K562 (cell line): ENCODE results near the gene SHISA7. TPM values are rescaled to one million over a fixed set of nuclear protein-coding genes. Genes with fewer than 3 reads are reported as not detected.

ENCODE experiments used
- DNMT1 ChIP-seq: fragments of 450-650 bp; IDR thresholded peaks from 2 replicates; pipeline ENCODE4 v1.6.1; 2016; ENCODE audit warnings: antibody characterized with exemption, mild to moderate bottlenecking
- ESRRB ChIP-seq: fragments of 250-450 bp; sonication (Bioruptor Pico); IDR thresholded peaks from 2 replicates; pipeline ENCODE4 v1.5.0; 2020; ENCODE audit warnings: mild to moderate bottlenecking, moderate library complexity, borderline replicate concordance
- ETV6 ChIP-seq, 3 experiments: fragments of 150-350 bp in 1 of 3; sonication (generic) in 1 of 3; formaldehyde crosslinking in 1 of 3; IDR thresholded peaks; 2 replicates each; pipeline versions ENCODE4 v1.6.1 to v1.8.0; 2014 to 2022; ENCODE audit warnings: borderline replicate concordance in 2 of 3, low read depth in 2 of 3, antibody characterized with exemption in 1 of 3, low read length in 1 of 3, mild to moderate bottlenecking in 1 of 3, missing genetic modification reagents in 1 of 3
- PTTG1 ChIP-seq: fragments of 450-650 bp; IDR thresholded peaks from 2 replicates; pipeline ENCODE4 v1.6.1; 2016; ENCODE audit warnings: low read depth, mild to moderate bottlenecking, missing genetic modification characterization, missing compliant biosample characterization
- ZNF444 ChIP-seq: fragments of 250-450 bp; sonication (Bioruptor Pico); IDR thresholded peaks from 2 replicates; pipeline ENCODE4 v1.4.0; 2020; ENCODE audit warnings: mild to moderate bottlenecking, moderate library complexity
- ZNF583 ChIP-seq: fragments of 250-450 bp; sonication (Bioruptor Pico); IDR thresholded peaks from 2 replicates; pipeline ENCODE4 v1.4.0; 2020
- polyA plus RNA-seq, 8 experiments: library from polyadenylated mRNA; depleted of rRNA in 4 of 8; stranded (reverse) in 5 of 8; unstranded in 3 of 8; fragments of >200 nt; fragmentation: Nextera tagmentation in 2 of 8; fragmentation: Illumina TruSeq in 1 of 8; extraction: Ambion mirVana in 2 of 8; extraction: Trizol in 1 of 8; gene quantifications; 2 replicates each; pipeline versions ENCODE4 v1.2.1 to v1.2.3, GENCODE V29; 2011 to 2014; ENCODE audit warnings: inconsistent platforms in 1 of 8, missing spikeins in 1 of 8
- total RNA-seq, 7 experiments: library from RNA; depleted of rRNA in 6 of 7; stranded (reverse); fragments of >200 nt in 6 of 7; fragmentation: Illumina TruSeq in 2 of 7; extraction: Trizol in 2 of 7; gene quantifications; 2 replicates each; pipeline versions ENCODE4 v1.2.1 to v1.2.3, GENCODE V29; 2011 to 2021; ENCODE audit warnings: low replicate concordance in 1 of 7
- TF ChIP-seq, protein P1 (sequence below): fragments of 450-650 bp; IDR thresholded peaks from 2 replicates; pipeline ENCODE4 v1.6.1; 2016; ENCODE audit warnings: mild to moderate bottlenecking
- TF ChIP-seq, protein P2 (sequence below): sonication (generic); IDR thresholded peaks from 2 replicates; pipeline ENCODE4 v1.6.1; 2016
- TF ChIP-seq, protein P3 (sequence below): IDR thresholded peaks from 2 replicates; pipeline ENCODE4 v1.6.1; 2011; ENCODE audit not compliant: insufficient read length; ENCODE audit errors: extremely low read depth
- TF ChIP-seq, protein P4 (sequence below): fragments of 450-650 bp; IDR thresholded peaks from 2 replicates; pipeline ENCODE4 v1.6.1; 2018; ENCODE audit not compliant: partially characterized antibody
- TF ChIP-seq, protein P5 (sequence below): fragments of 250-450 bp; sonication (Bioruptor Pico); IDR thresholded peaks from 2 replicates; pipeline ENCODE4 v1.9.0; 2021; ENCODE audit warnings: mild to moderate bottlenecking, inconsistent platforms
- TF ChIP-seq, protein P6 (sequence below): fragments of 450-650 bp; IDR thresholded peaks from 2 replicates; pipeline ENCODE4 v1.6.1; 2016; ENCODE audit warnings: borderline replicate concordance

SHISA7 gene
- total and polyA plus RNA-seq, 9 of the 15 experiments (the other 6 are each of a cell fraction or from before 2014, with no cell fraction given), result 0.01 to 0.40 (median 0.07) TPM

DNA sequence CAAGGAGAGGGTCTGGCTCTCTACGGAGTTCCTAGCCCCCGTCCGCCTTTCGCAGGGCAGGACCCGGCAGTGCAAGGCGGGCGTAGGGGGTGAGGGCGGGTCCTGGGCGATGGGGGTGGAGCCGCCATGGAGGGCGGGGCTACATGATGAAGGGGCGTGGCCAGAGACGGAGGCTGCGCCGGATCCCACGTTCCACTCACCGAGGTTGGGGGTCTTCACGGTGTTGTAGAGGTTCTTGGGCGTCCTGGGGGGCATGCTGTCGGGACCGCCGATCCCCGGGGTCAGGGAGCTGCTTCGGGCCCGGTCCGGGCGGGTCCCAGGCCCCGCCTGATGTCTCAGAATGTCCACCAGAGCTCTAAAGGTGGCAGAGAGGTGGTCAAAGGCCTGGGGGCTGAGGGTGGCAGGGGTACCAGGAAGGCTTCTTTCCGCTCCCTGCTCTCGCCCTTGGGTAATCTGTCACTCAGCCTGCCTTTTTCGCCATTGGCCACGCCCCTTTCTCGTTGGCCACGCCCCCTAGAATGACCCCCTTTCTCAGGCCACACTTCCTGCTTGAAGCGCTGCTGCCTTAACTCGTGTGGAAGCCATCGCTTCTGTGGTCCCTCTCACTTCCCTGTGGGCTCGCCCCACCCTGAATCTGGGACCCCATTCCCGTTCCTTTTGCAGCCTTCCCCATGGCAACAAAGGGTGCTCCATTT is 2.5 kb downstream of the SHISA7 start (continued):
- TF ChIP-seq ZNF444 (CRISPR knock-in tag), result no peak
- TF ChIP-seq ESRRB (CRISPR knock-in tag), result no peak
- TF ChIP-seq PTTG1 (tag), result no peak
- no peak for TF ChIP-seq DNMT1
- TF ChIP-seq, protein P1, sequence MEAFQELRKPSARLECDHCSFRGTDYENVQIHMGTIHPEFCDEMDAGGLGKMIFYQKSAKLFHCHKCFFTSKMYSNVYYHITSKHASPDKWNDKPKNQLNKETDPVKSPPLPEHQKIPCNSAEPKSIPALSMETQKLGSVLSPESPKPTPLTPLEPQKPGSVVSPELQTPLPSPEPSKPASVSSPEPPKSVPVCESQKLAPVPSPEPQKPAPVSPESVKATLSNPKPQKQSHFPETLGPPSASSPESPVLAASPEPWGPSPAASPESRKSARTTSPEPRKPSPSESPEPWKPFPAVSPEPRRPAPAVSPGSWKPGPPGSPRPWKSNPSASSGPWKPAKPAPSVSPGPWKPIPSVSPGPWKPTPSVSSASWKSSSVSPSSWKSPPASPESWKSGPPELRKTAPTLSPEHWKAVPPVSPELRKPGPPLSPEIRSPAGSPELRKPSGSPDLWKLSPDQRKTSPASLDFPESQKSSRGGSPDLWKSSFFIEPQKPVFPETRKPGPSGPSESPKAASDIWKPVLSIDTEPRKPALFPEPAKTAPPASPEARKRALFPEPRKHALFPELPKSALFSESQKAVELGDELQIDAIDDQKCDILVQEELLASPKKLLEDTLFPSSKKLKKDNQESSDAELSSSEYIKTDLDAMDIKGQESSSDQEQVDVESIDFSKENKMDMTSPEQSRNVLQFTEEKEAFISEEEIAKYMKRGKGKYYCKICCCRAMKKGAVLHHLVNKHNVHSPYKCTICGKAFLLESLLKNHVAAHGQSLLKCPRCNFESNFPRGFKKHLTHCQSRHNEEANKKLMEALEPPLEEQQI, result no peak
- TF ChIP-seq, protein P2, sequence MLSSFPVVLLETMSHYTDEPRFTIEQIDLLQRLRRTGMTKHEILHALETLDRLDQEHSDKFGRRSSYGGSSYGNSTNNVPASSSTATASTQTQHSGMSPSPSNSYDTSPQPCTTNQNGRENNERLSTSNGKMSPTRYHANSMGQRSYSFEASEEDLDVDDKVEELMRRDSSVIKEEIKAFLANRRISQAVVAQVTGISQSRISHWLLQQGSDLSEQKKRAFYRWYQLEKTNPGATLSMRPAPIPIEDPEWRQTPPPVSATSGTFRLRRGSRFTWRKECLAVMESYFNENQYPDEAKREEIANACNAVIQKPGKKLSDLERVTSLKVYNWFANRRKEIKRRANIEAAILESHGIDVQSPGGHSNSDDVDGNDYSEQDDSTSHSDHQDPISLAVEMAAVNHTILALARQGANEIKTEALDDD, result no peak
- TF ChIP-seq, protein P3, sequence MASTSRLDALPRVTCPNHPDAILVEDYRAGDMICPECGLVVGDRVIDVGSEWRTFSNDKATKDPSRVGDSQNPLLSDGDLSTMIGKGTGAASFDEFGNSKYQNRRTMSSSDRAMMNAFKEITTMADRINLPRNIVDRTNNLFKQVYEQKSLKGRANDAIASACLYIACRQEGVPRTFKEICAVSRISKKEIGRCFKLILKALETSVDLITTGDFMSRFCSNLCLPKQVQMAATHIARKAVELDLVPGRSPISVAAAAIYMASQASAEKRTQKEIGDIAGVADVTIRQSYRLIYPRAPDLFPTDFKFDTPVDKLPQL, result no peak
- TF ChIP-seq, protein P4, sequence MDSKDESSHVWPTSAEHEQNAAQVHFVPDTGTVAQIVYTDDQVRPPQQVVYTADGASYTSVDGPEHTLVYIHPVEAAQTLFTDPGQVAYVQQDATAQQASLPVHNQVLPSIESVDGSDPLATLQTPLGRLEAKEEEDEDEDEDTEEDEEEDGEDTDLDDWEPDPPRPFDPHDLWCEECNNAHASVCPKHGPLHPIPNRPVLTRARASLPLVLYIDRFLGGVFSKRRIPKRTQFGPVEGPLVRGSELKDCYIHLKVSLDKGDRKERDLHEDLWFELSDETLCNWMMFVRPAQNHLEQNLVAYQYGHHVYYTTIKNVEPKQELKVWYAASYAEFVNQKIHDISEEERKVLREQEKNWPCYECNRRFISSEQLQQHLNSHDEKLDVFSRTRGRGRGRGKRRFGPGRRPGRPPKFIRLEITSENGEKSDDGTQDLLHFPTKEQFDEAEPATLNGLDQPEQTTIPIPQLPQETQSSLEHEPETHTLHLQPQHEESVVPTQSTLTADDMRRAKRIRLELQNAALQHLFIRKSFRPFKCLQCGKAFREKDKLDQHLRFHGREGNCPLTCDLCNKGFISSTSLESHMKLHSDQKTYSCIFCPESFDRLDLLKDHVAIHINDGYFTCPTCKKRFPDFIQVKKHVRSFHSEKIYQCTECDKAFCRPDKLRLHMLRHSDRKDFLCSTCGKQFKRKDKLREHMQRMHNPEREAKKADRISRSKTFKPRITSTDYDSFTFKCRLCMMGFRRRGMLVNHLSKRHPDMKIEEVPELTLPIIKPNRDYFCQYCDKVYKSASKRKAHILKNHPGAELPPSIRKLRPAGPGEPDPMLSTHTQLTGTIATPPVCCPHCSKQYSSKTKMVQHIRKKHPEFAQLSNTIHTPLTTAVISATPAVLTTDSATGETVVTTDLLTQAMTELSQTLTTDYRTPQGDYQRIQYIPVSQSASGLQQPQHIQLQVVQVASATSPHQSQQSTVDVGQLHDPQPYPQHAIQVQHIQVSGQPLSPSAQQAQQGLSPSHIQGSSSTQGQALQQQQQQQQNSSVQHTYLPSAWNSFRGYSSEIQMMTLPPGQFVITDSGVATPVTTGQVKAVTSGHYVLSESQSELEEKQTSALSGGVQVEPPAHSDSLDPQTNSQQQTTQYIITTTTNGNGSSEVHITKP, result no peak
- TF ChIP-seq, protein P5, sequence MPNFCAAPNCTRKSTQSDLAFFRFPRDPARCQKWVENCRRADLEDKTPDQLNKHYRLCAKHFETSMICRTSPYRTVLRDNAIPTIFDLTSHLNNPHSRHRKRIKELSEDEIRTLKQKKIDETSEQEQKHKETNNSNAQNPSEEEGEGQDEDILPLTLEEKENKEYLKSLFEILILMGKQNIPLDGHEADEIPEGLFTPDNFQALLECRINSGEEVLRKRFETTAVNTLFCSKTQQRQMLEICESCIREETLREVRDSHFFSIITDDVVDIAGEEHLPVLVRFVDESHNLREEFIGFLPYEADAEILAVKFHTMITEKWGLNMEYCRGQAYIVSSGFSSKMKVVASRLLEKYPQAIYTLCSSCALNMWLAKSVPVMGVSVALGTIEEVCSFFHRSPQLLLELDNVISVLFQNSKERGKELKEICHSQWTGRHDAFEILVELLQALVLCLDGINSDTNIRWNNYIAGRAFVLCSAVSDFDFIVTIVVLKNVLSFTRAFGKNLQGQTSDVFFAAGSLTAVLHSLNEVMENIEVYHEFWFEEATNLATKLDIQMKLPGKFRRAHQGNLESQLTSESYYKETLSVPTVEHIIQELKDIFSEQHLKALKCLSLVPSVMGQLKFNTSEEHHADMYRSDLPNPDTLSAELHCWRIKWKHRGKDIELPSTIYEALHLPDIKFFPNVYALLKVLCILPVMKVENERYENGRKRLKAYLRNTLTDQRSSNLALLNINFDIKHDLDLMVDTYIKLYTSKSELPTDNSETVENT (CRISPR knock-in tag), result no peak
- TF ChIP-seq, protein P6, sequence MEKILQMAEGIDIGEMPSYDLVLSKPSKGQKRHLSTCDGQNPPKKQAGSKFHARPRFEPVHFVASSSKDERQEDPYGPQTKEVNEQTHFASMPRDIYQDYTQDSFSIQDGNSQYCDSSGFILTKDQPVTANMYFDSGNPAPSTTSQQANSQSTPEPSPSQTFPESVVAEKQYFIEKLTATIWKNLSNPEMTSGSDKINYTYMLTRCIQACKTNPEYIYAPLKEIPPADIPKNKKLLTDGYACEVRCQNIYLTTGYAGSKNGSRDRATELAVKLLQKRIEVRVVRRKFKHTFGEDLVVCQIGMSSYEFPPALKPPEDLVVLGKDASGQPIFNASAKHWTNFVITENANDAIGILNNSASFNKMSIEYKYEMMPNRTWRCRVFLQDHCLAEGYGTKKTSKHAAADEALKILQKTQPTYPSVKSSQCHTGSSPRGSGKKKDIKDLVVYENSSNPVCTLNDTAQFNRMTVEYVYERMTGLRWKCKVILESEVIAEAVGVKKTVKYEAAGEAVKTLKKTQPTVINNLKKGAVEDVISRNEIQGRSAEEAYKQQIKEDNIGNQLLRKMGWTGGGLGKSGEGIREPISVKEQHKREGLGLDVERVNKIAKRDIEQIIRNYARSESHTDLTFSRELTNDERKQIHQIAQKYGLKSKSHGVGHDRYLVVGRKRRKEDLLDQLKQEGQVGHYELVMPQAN, result no peak
- TF ChIP-seq ETV6 (IDR thresholded peaks at IDR 0.05; ENCODE audit: borderline replicate concordance in 1 of 2, low read depth in 2 of 2, low read length in 1 of 2), result no peak
- no peak for TF ChIP-seq ETV6 (CRISPR knock-in tag; IDR thresholded peaks at IDR 0.05; ENCODE audit: borderline replicate concordance)
- TF ChIP-seq ZNF583 (CRISPR knock-in tag), result no peak
